Epithelial cell of proximal tubule (primary cell): ENCODE measurements around the gene HBA1. TPM values are rescaled to one million over a fixed set of nuclear protein-coding genes. Genes with fewer than 3 reads are reported as not detected.
"Not testable (repeated sequence)": the region's sequence is repeated elsewhere in the genome, so short reads cannot be mapped to it uniquely, and the experiment has no call there.

ENCODE experiments used
- DNase-seq: peaks from one replicate; pipeline ENCODE4 v3.0.0-alpha.2; 2011; ENCODE audit warnings: low read depth
- H3K4me3 ChIP-seq: 2 replicates; pipeline ENCODE4 v1.5.1; 2011; ENCODE audit warnings: low read depth, mild to moderate bottlenecking, low read length
- CTCF ChIP-seq: conservative IDR thresholded peaks from 2 replicates; pipeline ENCODE4 v1.5.1; 2012; ENCODE audit warnings: low read depth, mild to moderate bottlenecking, low read length
- total RNA-seq: library from RNA; depleted of rRNA; stranded (reverse); fragments of >200 nt; gene quantifications from 2 replicates; pipeline ENCODE4 v1.2.3, GENCODE V29; 2015

Gene HBA1
- total RNA-seq, 1 donor from 2014 or later, result not detected

DNA sequence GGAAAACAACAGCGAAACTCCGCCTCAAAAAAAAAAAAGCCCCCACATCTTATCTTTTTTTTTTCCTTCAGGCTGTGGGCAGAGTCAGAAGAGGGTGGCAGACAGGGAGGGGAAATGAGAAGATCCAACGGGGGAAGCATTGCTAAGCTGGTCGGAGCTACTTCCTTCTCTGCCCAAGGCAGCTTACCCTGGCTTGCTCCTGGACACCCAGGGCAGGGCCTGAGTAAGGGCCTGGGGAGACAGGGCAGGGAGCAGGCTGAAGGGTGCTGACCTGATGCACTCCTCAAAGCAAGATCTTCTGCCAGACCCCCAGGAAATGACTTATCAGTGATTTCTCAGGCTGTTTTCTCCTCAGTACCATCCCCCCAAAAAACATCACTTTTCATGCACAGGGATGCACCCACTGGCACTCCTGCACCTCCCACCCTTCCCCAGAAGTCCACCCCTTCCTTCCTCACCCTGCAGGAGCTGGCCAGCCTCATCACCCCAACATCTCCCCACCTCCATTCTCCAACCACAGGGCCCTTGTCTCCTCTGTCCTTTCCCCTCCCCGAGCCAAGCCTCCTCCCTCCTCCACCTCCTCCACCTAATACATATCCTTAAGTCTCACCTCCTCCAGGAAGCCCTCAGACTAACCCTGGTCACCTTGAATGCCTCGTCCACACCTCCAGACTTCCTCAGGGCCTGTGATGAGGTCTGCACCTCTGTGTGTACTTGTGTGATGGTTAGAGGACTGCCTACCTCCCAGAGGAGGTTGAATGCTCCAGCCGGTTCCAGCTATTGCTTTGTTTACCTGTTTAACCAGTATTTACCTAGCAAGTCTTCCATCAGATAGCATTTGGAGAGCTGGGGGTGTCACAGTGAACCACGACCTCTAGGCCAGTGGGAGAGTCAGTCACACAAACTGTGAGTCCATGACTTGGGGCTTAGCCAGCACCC is 1.2 kb upstream of the HBA1 start:
- TF ChIP-seq CTCF, result no peak
- H3K4me3 ChIP-seq, result no peak overlapping the region
- DNase-seq, result no peak

DNA sequence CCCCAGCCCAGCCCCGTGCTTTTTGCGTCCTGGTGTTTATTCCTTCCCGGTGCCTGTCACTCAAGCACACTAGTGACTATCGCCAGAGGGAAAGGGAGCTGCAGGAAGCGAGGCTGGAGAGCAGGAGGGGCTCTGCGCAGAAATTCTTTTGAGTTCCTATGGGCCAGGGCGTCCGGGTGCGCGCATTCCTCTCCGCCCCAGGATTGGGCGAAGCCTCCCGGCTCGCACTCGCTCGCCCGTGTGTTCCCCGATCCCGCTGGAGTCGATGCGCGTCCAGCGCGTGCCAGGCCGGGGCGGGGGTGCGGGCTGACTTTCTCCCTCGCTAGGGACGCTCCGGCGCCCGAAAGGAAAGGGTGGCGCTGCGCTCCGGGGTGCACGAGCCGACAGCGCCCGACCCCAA is 474 bp upstream of the HBA1 start:
- H3K4me3 ChIP-seq, DNase-seq: not testable (repeated sequence)

DNA sequence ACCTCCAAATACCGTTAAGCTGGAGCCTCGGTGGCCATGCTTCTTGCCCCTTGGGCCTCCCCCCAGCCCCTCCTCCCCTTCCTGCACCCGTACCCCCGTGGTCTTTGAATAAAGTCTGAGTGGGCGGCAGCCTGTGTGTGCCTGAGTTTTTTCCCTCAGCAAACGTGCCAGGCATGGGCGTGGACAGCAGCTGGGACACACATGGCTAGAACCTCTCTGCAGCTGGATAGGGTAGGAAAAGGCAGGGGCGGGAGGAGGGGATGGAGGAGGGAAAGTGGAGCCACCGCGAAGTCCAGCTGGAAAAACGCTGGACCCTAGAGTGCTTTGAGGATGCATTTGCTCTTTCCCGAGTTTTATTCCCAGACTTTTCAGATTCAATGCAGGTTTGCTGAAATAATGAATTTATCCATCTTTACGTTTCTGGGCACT is 928 bp downstream of the HBA1 start:
- DNase-seq, result no peak
- H3K4me3 ChIP-seq, result no peak overlapping the region
- no peak for TF ChIP-seq CTCF

DNA sequence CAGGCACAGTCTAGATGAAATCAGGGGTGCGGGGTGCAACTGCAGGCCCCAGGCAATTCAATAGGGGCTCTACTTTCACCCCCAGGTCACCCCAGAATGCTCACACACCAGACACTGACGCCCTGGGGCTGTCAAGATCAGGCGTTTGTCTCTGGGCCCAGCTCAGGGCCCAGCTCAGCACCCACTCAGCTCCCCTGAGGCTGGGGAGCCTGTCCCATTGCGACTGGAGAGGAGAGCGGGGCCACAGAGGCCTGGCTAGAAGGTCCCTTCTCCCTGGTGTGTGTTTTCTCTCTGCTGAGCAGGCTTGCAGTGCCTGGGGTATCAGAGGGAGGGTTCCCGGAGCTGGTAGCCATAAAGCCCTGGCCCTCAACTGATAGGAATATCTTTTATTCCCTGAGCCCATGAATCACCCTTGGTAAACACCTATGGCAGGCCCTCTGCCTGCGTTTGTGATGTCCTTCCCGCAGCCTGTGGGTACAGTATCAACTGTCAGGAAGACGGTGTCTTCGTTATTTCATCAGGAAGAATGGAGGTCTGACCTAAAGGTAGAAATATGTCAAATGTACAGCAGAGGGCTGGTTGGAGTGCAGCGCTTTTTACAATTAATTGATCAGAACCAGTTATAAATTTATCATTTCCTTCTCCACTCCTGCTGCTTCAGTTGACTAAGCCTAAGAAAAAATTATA is 1.6 kb downstream of the HBA1 start:
- no peak for TF ChIP-seq CTCF
- H3K4me3 ChIP-seq, result no peak overlapping the region
- no peak for DNase-seq

DNA sequence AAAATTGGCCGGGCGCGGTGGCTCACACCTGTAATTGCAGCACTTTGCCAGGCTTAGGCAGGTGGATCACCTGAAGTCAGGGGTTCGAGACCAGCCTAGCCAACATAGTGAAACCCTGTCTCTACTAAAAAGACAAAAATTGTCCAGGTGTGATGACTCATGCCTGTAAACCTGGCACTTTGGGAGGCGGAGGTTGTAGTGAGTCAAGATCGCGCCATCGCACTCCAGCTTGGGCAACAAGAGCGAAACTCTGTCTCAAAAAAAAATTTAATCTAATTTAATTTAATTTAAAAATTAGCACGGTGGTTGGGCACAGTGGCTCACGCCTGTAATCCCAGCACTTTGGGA is 2.2 kb downstream of the HBA1 start:
- H3K4me3 ChIP-seq, result no peak overlapping the region
- no peak for DNase-seq
- no peak for TF ChIP-seq CTCF

DNA sequence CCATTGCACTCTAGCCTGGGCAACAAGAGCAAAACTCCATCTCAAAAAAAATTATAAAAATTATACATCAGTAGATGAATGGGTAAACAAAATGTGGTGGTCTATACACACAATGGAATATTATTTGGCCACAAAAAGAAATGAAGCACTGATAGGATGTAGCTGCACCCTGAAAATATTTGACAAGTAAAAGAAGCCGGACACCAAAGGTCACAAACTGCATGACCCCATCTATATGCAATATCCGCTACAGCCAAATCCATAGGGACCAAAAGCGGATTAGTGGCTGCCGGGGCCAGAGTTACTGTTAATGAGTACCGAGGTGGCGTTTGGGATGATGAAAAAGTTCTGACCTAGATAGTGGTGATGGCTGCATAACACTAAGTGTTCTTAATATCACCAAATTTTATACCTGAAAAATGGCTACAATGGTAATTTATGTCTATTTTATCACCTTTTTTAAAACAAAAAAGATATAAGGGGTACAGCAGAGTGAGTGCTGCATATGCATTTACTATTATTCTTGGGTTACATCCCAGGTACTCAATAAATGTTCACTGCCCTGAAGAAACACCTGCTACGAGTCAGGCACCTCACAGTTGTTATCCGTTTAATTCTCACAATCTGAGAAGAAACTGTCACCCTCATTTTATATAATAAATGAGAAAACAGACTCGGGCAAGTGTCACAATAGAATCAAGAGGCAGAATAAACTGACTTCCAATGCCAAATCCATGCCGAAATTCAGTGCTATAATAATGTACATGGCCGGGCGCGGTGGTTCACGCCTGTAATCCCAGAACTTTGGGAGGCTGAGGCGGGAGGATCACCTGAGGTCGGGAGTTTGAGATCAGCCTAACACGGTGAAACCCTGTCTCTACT is 3.0 kb downstream of the HBA1 start:
- no peak for TF ChIP-seq CTCF
- no peak overlapping the region for H3K4me3 ChIP-seq
- no peak for DNase-seq
